ENCODE measurements around the gene SPATA9. TPM values are rescaled to one million over a fixed set of nuclear protein-coding genes. Genes with fewer than 3 reads are reported as not detected.

Gene SPATA9
- total RNA-seq, 1 experiment from 2014 or later: not detected

DNA sequence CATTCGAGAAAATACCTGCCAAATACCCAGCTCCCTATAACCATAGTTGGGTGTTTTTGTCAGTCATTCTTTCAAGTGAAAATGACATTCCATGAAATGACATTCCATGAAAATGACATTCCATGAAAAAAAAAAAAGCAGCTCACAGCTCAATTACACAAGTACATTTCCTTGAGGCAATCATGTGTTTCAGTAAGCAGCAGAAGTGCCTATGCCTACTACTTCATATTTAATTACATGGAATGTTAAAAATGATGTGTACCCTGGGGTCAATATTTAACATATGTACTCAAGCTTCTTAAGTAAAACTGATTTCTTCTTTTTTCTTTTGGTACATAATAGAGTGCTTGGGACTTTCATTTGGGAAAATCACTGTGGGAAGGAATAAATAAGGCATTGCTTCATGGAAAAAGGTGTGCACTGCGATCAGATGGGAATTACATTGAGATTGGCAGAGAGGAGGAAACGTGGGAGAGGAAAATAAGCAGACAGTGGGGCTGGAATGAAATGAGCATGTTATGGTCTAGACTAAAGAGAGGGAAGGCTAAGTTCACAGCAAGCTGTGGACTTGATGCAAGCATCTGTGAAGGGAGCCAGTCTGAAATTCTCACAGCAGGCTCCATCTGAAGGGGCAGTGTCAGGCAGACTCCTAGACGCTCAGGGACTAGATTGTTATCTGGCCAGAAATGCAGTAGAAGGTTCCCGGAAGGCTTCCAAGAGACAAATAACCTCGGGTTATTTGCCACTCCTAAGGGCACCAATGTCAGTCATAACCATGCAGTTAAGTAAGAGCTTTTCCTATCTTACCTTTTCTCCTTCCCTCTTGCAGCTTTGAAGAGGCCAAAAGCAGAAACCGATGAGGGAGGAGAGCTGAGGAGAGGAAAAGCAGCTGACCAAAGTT is 15.2 kb upstream of the SPATA9 start:
- H3K79me2 ChIP-seq (ENCODE audit: insufficient read depth, low read length): no peaks in the 10 kb centered on the region
- Mint-ChIP-seq H3K4me1 (peaks cover 0 to 3% of the 10 kb centered on the region in 2 experiments; a peak in 1 of 4 replicates), H3K4me3 (no peak overlapping the region), H3K36me3 (ENCODE audit: insufficient read depth in 1 of 3, low read depth in 3 of 3) (no peaks in the 10 kb centered on the region), H3K27ac (no peak overlapping the region), H3K9me3 (no peaks in the 10 kb centered on the region), H3K27me3 (ENCODE audit: low read depth) (peaks cover 2% of the 10 kb centered on the region; the same call in 1 of the 2 replicates)
- H4K5ac ChIP-seq (ENCODE audit: insufficient read length, low read depth, low read length): no peak overlapping the region
- no peak overlapping the region for H4K91ac ChIP-seq (ENCODE audit: insufficient read length, low read depth, low read length)
- no peak overlapping the region for H3K4me2 ChIP-seq (ENCODE audit: insufficient read depth, insufficient read length, low read length)
- H3K4me1 ChIP-seq (ENCODE audit: insufficient read depth, low read length): no peaks in the 10 kb centered on the region
- no peaks in the 10 kb centered on the region for H3K79me1 ChIP-seq (ENCODE audit: insufficient read depth, low read depth, low read length, poor library complexity, severe bottlenecking)
- no peaks in the 10 kb centered on the region for H4K20me1 ChIP-seq (ENCODE audit: control insufficient read depth, insufficient read depth, insufficient read length)
- H3K23ac ChIP-seq (ENCODE audit: insufficient read length, low read depth, low read length): no peak overlapping the region
- no peak overlapping the region for H3K14ac ChIP-seq (ENCODE audit: insufficient read depth, low read length)
- no peak overlapping the region for H2AK5ac ChIP-seq (ENCODE audit: insufficient read length, low read length)
- H2BK20ac ChIP-seq (ENCODE audit: low read depth, low read length, poor library complexity, severe bottlenecking): no peak overlapping the region
- H2BK15ac ChIP-seq (ENCODE audit: low read depth, low read length): no peak overlapping the region
- H3K9me3 ChIP-seq (ENCODE audit: control insufficient read depth, low read depth, low read length): no peaks in the 10 kb centered on the region
- H3K27me3 ChIP-seq (ENCODE audit: insufficient read depth, low read length): no peaks in the 10 kb centered on the region
- no peak overlapping the region for H4K8ac ChIP-seq (replicated peaks; ENCODE audit: insufficient read length, low read depth, low read length)
- no CpG with 5 or more reads among the region's 7 CpGs for WGBS (ENCODE audit: extremely low coverage, insufficient read length, low lambda C conversion rate)
- no peak overlapping the region for H3K27ac ChIP-seq (ENCODE audit: insufficient read length, low read depth, low read length)
- H2BK12ac ChIP-seq (ENCODE audit: insufficient read length, low read depth, low read length): no peak overlapping the region
- no peak overlapping the region for H3K18ac ChIP-seq (ENCODE audit: insufficient read length, low read depth, low read length)
- H3T11ph ChIP-seq (ENCODE audit: low read length): no peak overlapping the region
- no peak overlapping the region for H3K56ac ChIP-seq (ENCODE audit: insufficient read length, low read depth, low read length)
- TF ChIP-seq, protein P1, sequence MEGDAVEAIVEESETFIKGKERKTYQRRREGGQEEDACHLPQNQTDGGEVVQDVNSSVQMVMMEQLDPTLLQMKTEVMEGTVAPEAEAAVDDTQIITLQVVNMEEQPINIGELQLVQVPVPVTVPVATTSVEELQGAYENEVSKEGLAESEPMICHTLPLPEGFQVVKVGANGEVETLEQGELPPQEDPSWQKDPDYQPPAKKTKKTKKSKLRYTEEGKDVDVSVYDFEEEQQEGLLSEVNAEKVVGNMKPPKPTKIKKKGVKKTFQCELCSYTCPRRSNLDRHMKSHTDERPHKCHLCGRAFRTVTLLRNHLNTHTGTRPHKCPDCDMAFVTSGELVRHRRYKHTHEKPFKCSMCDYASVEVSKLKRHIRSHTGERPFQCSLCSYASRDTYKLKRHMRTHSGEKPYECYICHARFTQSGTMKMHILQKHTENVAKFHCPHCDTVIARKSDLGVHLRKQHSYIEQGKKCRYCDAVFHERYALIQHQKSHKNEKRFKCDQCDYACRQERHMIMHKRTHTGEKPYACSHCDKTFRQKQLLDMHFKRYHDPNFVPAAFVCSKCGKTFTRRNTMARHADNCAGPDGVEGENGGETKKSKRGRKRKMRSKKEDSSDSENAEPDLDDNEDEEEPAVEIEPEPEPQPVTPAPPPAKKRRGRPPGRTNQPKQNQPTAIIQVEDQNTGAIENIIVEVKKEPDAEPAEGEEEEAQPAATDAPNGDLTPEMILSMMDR (conservative IDR thresholded peaks at IDR 0.05): no peak
- H2BK120ac ChIP-seq (ENCODE audit: low read depth, low read length, poor library complexity, severe bottlenecking): no peak overlapping the region
- no peak overlapping the region for H2BK5ac ChIP-seq (ENCODE audit: insufficient read length, low read length)
- no peak overlapping the region for H2AFZ ChIP-seq (ENCODE audit: low read length)
- no peaks in the 10 kb centered on the region for H3K23me2 ChIP-seq (ENCODE audit: insufficient read length, low read depth, low read length, poor library complexity, severe bottlenecking)
- H3K9ac ChIP-seq (ENCODE audit: extremely low read depth, insufficient read length, low read length): no peak overlapping the region
- H3K4ac ChIP-seq (ENCODE audit: low read depth, low read length): no peak overlapping the region
- DNase-seq: no peak

Measured in H9 (cell line).